Amniotic epithelial cell (primary cell): ENCODE data around the gene PLEKHM3.
"Not testable (repeated sequence)": the region's sequence is repeated elsewhere in the genome, so short reads cannot be mapped to it uniquely, and the experiment has no call there.

Source experiments
- DNase-seq: peaks from one replicate; pipeline ENCODE4 v3.0.0-alpha.2; 2010; ENCODE audit warnings: low read depth

The PLEKHM3 gene

DNA sequence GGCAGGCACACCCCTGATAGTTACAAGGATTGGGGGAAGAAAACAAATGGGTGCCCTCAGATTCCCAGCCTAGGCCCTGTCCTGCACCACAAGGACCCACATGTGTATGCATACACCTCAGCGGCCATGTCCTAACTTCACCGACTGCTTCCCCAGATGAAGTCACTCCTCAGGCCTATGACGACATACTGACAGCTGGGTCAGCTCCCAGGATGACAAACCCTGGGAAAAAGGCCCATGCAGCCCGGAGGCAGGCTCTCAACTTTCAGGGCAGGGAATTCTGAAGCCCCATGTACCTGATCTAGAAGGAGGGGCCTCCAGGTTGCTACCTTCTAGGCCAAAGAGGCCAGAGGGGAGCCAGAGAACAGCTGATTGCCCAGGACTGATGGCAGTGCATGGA, 11.0 kb upstream of the PLEKHM3 start:
- no peak for DNase-seq

- DNase-seq = no peak
Observed at GRCh38 chr2:208034503-208035140, 9.3 kb upstream of the PLEKHM3 start.

GRCh38 chr2:208033701-208034502, 8.6 kb upstream of the PLEKHM3 start:
- DNase-seq = peak; percentile 61

GRCh38 chr2:208031608-208032019, 6.3 kb upstream of the PLEKHM3 start:
- peak; percentile 70 for DNase-seq

GRCh38 chr2:208025814-208026184, 472 bp upstream of the PLEKHM3 start:
- DNase-seq = no peak

GRCh38 chr2:208024091-208024490, 1.2 kb downstream of the PLEKHM3 start:
- no peak for DNase-seq

DNA sequence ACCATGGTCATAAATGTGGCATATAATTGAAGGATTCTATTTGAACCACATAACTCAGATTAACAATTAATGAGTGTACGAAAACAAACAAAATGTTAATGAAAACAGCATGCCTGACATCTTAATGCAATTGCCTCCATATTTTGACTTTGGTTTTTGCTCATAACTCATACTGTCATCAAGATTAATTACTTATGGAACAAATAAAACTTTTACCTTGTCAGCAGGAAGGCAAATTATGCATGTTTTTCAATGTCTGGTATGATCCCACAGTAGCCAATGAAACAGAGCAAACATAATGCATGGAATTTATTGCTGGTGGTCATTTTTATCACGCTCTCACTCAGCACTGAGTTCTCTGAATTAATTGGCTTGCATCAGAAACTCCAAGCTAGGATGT, 5.1 kb downstream of the PLEKHM3 start:
- no peak for DNase-seq

- not testable (repeated sequence) for DNase-seq
Observed at GRCh38 chr2:208018124-208018712, 7.1 kb downstream of the PLEKHM3 start.

GRCh38 chr2:208017721-208018120, 7.6 kb downstream of the PLEKHM3 start:
- no peak for DNase-seq

GRCh38 chr2:208015475-208015874, 9.9 kb downstream of the PLEKHM3 start:
- DNase-seq = no peak

DNA sequence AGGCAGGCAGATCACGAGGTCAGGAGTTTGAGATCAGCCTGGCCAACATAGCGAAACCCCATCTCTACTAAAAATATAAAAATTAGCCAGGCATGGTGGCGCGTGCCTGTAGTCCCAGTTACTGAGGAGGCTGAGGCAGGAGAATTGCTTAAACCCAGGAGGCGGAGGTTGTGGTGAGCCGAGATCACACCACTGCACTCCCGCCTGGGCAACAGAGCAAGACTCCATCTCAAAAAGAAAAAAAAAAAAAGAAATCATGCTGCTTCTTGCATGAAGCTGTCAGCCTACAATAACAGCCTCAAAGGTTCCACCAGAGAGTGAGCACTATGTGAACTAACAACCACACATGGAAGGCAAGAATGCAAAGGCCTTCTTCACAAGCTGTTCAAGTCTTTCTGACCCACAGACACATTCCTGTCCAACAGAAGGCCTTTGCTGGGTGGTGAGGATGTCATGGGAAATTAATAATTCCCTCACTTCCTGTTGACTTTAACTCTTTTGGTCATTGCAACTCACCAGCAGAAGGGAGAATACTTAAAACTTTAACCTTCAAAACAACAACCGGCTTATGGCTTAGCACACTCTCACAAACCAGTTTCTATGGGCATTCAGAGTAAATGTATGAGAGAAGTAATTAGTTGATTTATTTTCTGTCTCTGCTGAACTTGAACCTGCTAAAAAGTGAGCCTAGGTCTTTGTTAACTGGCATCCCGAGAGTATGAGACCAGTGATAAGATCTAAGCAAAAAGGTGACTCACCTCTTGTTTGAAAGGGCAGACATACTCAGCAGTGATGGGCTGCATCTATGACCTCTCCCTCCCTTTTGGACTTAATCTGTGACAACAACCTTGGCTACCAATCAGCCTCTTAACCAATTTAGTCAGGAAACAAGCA, 11.8 kb downstream of the PLEKHM3 start:
- peak; percentile 63 for DNase-seq

GRCh38 chr2:208012449-208012848, 12.9 kb downstream of the PLEKHM3 start:
- peak; percentile 43 for DNase-seq

GRCh38 chr2:208010506-208010905, 14.8 kb downstream of the PLEKHM3 start:
- no peak for DNase-seq

DNA sequence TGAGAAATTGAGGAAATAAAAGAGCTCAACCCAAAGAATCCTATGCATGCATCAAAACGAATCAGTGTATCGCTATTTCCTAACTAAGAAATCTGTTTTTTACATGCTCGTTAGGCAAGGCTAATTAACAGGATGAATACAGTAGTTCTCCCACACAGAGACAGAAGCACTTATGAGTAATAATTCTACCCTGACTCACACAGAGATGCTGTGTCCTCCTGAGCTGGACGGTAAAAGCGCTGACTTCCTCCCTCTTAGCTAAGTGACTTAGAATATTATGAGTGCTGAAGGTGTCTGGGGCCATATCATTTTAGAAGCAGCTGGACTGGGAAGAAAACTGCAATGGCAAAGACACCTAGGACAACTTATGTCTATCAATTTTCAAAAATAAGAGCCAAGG, 18.5 kb downstream of the PLEKHM3 start:
- DNase-seq = peak; percentile 33

GRCh38 chr2:208006337-208006736, 19.0 kb downstream of the PLEKHM3 start:
- DNase-seq = no peak

DNA sequence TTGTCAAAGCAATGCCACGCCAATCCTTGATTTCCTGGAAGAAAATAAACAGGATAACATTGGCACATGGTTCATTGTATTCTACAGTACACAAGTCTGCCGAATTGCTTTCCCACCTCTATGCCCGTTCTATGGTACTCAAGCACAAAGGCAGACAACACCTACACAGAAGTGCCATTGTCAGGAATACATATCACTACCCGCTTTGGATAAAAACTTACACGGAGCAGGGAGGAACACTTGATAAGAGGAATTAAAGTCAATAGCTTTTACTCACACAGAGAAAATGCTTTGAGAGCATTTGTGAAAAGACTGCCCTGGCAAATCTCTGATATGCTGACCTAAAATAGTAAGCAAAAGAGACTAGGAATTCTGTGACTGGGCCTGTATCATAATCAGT, 23.4 kb downstream of the PLEKHM3 start:
- DNase-seq = no peak

GRCh38 chr2:208000701-208001395, 24.5 kb downstream of the PLEKHM3 start:
- DNase-seq = no peak

GRCh38 chr2:207996848-207997247, 28.5 kb downstream of the PLEKHM3 start:
- DNase-seq = peak; percentile 19

DNA sequence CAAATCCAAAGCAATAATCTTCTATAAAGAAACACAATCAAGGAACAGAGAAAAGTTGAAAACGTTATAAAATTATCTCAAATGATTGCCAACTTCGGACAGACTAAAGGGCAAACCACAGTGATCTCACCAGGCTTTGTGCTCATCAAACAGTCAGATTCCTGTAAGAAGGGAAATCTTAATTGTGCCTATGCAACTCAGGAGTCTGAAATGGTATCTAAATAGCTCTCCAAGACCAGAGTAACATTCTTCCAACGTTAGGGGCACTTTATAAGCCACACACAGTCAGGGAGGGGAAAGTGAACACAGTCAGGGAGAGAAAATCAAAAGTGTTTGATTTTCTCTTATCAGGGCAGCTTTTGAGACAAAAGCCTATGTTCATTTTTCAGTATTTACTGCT, 29.4 kb downstream of the PLEKHM3 start:
- peak; percentile 18 for DNase-seq

- DNase-seq = peak; percentile 50
Observed at GRCh38 chr2:207993151-207993763, 32.1 kb downstream of the PLEKHM3 start.

- DNase-seq = no peak
Observed at GRCh38 chr2:207991944-207992343, 33.4 kb downstream of the PLEKHM3 start.
